ENCODE results near the gene WFDC8. TPM values are rescaled to one million over a fixed set of nuclear protein-coding genes. Genes with fewer than 3 reads are reported as not detected.

The WFDC8 gene
- total and polyA plus RNA-seq, 2 of the 13 experiments (the other 11 are each of a cell fraction or from before 2014, with no cell fraction given), result not detected

DNA sequence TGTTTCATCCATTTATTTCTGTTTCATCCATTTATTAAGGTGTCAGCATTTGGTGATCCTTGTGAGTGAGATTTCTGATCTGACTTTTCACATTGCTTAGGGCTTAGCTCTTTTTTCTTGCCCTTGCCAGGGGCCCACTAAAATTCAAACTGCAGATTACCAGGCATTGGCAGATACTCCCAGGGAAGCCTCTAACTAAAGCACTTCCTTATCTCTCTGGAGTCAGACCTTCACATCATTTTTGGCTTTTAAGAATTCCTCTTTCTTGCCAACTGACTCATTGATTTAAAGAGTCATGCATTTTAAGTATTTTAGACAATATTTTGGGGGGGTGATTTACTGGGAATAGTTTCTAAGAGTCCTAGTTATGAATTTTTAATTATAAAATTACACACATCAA, 2.6 kb upstream of the WFDC8 start (continued):
- TF ChIP-seq MAFF (IDR thresholded peaks at IDR 0.05; ENCODE audit: low read depth, low read length) (0 out of 2 replicates have a peak, but pooled peaks have one; percentile 11), ATF7 (IDR thresholded peaks at IDR 0.05) (no peak), ATF7 (CRISPR knock-in tag; IDR thresholded peaks at IDR 0.05) (no peak), MXD4 (CRISPR knock-in tag; IDR thresholded peaks at IDR 0.05) (no peak)

DNA sequence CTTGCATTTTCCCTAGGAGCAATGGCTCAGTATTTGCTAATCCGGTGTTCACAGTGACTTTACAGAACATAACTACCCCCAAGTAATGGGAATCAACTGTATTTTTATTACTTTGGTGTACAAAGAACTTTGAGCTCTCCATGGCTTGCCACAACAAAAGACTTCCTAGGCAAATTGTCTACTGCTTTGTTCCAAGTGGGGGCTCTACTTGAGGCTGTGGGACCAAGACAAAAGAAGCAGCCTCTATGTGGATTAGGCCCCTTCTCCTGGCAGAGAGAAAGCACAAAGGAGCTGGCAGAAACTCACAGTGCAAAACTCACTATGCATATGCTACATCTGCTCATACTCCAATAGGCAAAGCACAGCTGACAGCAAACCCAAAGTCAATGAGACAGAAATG, 853 bp downstream of the WFDC8 start:
- no peak for FAIRE-seq
- H3K9me3 ChIP-seq (ENCODE audit: low read length), result no peaks in the 10 kb centered on the region
- no peaks in the 10 kb centered on the region for H3K36me3 ChIP-seq (replicated peaks in 1 of 2; ENCODE audit: control insufficient read depth in 1 of 2, insufficient read depth in 2 of 2, low read length in 2 of 2)
- ChIA-PET CTCF (ENCODE audit: low intra/inter-chr PET ratio, low total read pairs) (no interaction called here), POLR2A (no interaction called here)
- H3K9ac ChIP-seq (ENCODE audit: insufficient read depth, low read depth, low read length), result no peak overlapping the region
- DNase-seq (ENCODE audit: low spot score), result no peak
- in situ Hi-C loops (cut with HindIII; ENCODE audit: extremely low pct_ligation_motif_present, low pct_unique_long_range_greater_than_20kb) (no loop called here), intact Hi-C loops (cut with micrococcal nuclease; ENCODE audit: unreplicated experiment) (no loop called here)
- no peak overlapping the region for H3K4me2 ChIP-seq (ENCODE audit: low read depth, low read length)
- TF ChIP-seq ZFAT (CRISPR knock-in tag; conservative IDR thresholded peaks at IDR 0.05) (no peak), MYNN (CRISPR knock-in tag; IDR thresholded peaks at IDR 0.05; ENCODE audit: low read depth) (no peak), KAT7 (CRISPR knock-in tag; IDR thresholded peaks at IDR 0.05; ENCODE audit: borderline replicate concordance) (no peak), HOXD1 (CRISPR knock-in tag; IDR thresholded peaks at IDR 0.05) (no peak), KLF15 (CRISPR knock-in tag; IDR thresholded peaks at IDR 0.05; ENCODE audit: borderline replicate concordance) (no peak), HES4 (CRISPR knock-in tag; IDR thresholded peaks at IDR 0.05; ENCODE audit: borderline replicate concordance) (no peak), TEAD2 (CRISPR knock-in tag; IDR thresholded peaks at IDR 0.05) (no peak), RARG (CRISPR knock-in tag; IDR thresholded peaks at IDR 0.05; ENCODE audit: low read depth) (no peak), ZNF253 (CRISPR knock-in tag; IDR thresholded peaks at IDR 0.05; ENCODE audit: borderline replicate concordance) (no peak), ZNF101 (CRISPR knock-in tag; IDR thresholded peaks at IDR 0.05; ENCODE audit: borderline replicate concordance, low read depth) (no peak), PHF21A (CRISPR knock-in tag; IDR thresholded peaks at IDR 0.05) (no peak), TCF7 (IDR thresholded peaks at IDR 0.05; ENCODE audit: low read depth) (no peak), ZSCAN29 (CRISPR knock-in tag; conservative IDR thresholded peaks at IDR 0.05) (no peak), ZNF460 (CRISPR knock-in tag; IDR thresholded peaks at IDR 0.05; ENCODE audit: borderline replicate concordance) (no peak), FOXA1 (IDR thresholded peaks at IDR 0.05) (no peak), FOXA1 (CRISPR knock-in tag; IDR thresholded peaks at IDR 0.05) (no peak)
- TF ChIP-seq, protein P1, sequence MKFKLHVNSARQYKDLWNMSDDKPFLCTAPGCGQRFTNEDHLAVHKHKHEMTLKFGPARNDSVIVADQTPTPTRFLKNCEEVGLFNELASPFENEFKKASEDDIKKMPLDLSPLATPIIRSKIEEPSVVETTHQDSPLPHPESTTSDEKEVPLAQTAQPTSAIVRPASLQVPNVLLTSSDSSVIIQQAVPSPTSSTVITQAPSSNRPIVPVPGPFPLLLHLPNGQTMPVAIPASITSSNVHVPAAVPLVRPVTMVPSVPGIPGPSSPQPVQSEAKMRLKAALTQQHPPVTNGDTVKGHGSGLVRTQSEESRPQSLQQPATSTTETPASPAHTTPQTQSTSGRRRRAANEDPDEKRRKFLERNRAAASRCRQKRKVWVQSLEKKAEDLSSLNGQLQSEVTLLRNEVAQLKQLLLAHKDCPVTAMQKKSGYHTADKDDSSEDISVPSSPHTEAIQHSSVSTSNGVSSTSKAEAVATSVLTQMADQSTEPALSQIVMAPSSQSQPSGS (CRISPR knock-in tag; IDR thresholded peaks at IDR 0.05), result no peak
- TF ChIP-seq, protein P2, sequence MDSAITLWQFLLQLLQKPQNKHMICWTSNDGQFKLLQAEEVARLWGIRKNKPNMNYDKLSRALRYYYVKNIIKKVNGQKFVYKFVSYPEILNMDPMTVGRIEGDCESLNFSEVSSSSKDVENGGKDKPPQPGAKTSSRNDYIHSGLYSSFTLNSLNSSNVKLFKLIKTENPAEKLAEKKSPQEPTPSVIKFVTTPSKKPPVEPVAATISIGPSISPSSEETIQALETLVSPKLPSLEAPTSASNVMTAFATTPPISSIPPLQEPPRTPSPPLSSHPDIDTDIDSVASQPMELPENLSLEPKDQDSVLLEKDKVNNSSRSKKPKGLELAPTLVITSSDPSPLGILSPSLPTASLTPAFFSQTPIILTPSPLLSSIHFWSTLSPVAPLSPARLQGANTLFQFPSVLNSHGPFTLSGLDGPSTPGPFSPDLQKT (CRISPR knock-in tag; IDR thresholded peaks at IDR 0.05; ENCODE audit: borderline replicate concordance), result no peak
- ATAC-seq, result no peak
- no peaks in the 10 kb centered on the region for H3K79me2 ChIP-seq (ENCODE audit: insufficient read depth, low read length)
- no peaks in the 10 kb centered on the region for H4K20me1 ChIP-seq (ENCODE audit: insufficient read depth, low read length)
- no TSS peak for BruUV-seq (replicated peaks)
- no peak overlapping the region for H3K4me3 ChIP-seq (replicated peaks in 1 of 3; ENCODE audit: insufficient read depth in 1 of 3, low read depth in 2 of 3, low read length in 3 of 3)
- H2AFZ ChIP-seq (ENCODE audit: low read length), result no peak overlapping the region
- H3K27ac ChIP-seq (ENCODE audit: extremely low read length, insufficient read depth, low read length), result no peak overlapping the region
- 19% methylated on average over 1 of the region's 1 CpG for WGBS (ENCODE audit: low lambda C conversion rate)
- peaks cover 5% of the 10 kb centered on the region; the same call in 1 of the 2 replicates for H3K4me1 ChIP-seq (ENCODE audit: insufficient read depth, low read length)
- H3K27me3 ChIP-seq (ENCODE audit: control insufficient read depth in 1 of 2, insufficient read depth in 2 of 2, low read length in 2 of 2), result peaks cover 0 to 8% of the 10 kb centered on the region in 2 experiments; a peak in 3 of 5 replicates
